HepG2 (cell line): Measurements from ENCODE around the gene NDRG3. TPM values are rescaled to one million over a fixed set of nuclear protein-coding genes. Genes with fewer than 3 reads are reported as not detected.

Source experiments
- GFI1 ChIP-seq: sonication (generic); formaldehyde crosslinking; IDR thresholded peaks from 2 replicates; pipeline ENCODE4 v1.5.0; 2020; ENCODE audit warnings: missing genetic modification reagents, mild to moderate bottlenecking, borderline replicate concordance
- SMAD9 ChIP-seq: sonication (generic); formaldehyde crosslinking; IDR thresholded peaks from 2 replicates; pipeline ENCODE4 v1.5.1; 2020; ENCODE audit warnings: mild to moderate bottlenecking, missing genetic modification reagents
- ZNF232 ChIP-seq: sonication (generic); formaldehyde crosslinking; IDR thresholded peaks from 2 replicates; pipeline ENCODE4 v1.4.0; 2020; ENCODE audit warnings: missing genetic modification reagents, borderline replicate concordance
- ZNF598 ChIP-seq: sonication (generic); formaldehyde crosslinking; IDR thresholded peaks from 2 replicates; pipeline ENCODE4 v1.5.1; 2020; ENCODE audit warnings: mild to moderate bottlenecking, missing genetic modification reagents, borderline replicate concordance
- polyA plus RNA-seq, 8 experiments: library from polyadenylated mRNA; depleted of rRNA in 3 of 8; stranded (reverse) in 7 of 8; unstranded in 1 of 8; fragments of >200 nt; fragmentation: Illumina TruSeq in 4 of 8; extraction: Trizol in 4 of 8; gene quantifications; 2 replicates each; pipeline versions ENCODE4 v1.2.1 to v1.2.3, GENCODE V29; 2011 to 2016; ENCODE audit warnings: low read depth in 4 of 8, missing spikeins in 1 of 8, mixed read lengths in 1 of 8; ENCODE audit not compliant: insufficient read depth in 1 of 8
- total RNA-seq, 5 experiments: library from RNA; depleted of rRNA; stranded (reverse); fragments of >200 nt; fragmentation: Illumina TruSeq; extraction: Trizol; gene quantifications; 2 replicates each; pipeline ENCODE4 v1.2.3, GENCODE V29; 2016; ENCODE audit warnings: low read depth in 1 of 5
- TF ChIP-seq, protein P1 (sequence below), 2 experiments: sonication (generic) in 1 of 2; formaldehyde crosslinking in 1 of 2; IDR thresholded peaks; 2 replicates each; pipeline versions ENCODE4 v1.6.1 to v1.9.0; 2014 to 2022; ENCODE audit warnings: antibody characterized with exemption in 1 of 2, borderline replicate concordance in 1 of 2, inconsistent platforms in 1 of 2, low read depth in 1 of 2, missing genetic modification reagents in 1 of 2
- TF ChIP-seq, protein P2 (sequence below): sonication (generic); formaldehyde crosslinking; IDR thresholded peaks from one replicate; pipeline ENCODE4 v1.5.1; 2020; ENCODE audit warnings: mild to moderate bottlenecking, missing genetic modification reagents; ENCODE audit errors: not compliant biosample characterization
- TF ChIP-seq, protein P3 (sequence below): sonication (generic); formaldehyde crosslinking; IDR thresholded peaks from 2 replicates; pipeline ENCODE4 v1.8.0; 2022; ENCODE audit warnings: missing genetic modification reagents, mild to moderate bottlenecking, moderate library complexity, borderline replicate concordance
- TF ChIP-seq, protein P4 (sequence below): sonication (generic); formaldehyde crosslinking; IDR thresholded peaks from 2 replicates; pipeline ENCODE4 v1.4.0; 2020; ENCODE audit warnings: mild to moderate bottlenecking, missing genetic modification reagents, borderline replicate concordance

NDRG3 gene
- total and polyA plus RNA-seq, 2 of the 13 experiments (the other 11 are each of a cell fraction or from before 2014, with no cell fraction given), result 36.0 to 40.5 TPM

DNA sequence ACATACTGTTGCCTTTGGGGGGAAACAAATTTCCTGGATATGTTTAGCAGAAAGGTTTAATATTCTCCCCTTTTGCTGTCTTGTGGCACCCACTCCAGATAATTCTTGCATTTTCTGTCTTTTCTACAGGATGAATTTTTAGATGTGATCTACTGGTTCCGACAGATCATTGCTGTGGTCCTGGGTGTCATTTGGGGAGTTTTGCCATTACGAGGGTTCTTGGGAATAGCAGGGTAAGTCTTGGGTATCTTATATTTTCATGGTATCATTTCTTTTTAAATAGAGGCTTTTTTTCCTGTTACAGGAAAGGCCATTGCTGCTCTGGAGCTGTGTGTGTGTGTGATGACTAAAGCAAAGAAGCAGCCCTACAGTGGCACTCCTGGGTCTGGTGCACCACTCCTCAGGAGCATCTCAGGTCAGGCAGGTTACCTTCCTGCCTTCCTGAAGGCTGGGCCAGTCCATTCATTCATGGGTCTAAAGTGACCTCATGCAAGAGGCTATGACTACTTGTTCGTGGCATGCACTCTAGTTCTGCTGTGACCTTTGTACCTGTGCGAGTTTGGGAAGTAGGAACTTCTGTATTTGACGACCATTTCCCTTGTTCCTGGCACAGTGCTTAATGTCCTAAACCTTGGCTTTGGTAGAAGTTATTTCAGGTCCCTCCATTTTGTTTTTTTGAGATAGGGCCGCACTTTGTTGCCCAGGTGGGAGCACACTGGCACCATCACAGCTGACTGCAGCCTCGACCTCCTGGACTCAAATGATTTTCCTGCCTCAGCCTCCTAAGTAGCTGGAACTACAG is 138.1 kb downstream of the NDRG3 start (continued):
- TF ChIP-seq, protein P1, sequence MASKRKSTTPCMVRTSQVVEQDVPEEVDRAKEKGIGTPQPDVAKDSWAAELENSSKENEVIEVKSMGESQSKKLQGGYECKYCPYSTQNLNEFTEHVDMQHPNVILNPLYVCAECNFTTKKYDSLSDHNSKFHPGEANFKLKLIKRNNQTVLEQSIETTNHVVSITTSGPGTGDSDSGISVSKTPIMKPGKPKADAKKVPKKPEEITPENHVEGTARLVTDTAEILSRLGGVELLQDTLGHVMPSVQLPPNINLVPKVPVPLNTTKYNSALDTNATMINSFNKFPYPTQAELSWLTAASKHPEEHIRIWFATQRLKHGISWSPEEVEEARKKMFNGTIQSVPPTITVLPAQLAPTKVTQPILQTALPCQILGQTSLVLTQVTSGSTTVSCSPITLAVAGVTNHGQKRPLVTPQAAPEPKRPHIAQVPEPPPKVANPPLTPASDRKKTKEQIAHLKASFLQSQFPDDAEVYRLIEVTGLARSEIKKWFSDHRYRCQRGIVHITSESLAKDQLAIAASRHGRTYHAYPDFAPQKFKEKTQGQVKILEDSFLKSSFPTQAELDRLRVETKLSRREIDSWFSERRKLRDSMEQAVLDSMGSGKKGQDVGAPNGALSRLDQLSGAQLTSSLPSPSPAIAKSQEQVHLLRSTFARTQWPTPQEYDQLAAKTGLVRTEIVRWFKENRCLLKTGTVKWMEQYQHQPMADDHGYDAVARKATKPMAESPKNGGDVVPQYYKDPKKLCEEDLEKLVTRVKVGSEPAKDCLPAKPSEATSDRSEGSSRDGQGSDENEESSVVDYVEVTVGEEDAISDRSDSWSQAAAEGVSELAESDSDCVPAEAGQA (IDR thresholded peaks at IDR 0.05; ENCODE audit: low read depth), result no peak
- TF ChIP-seq, protein P1 (CRISPR knock-in tag; IDR thresholded peaks at IDR 0.05; ENCODE audit: borderline replicate concordance), result no peak
- TF ChIP-seq SMAD9 (CRISPR knock-in tag) (no peak), GFI1 (CRISPR knock-in tag) (no peak), ZNF598 (CRISPR knock-in tag) (no peak), ZNF232 (CRISPR knock-in tag) (no peak)
- TF ChIP-seq, protein P2, sequence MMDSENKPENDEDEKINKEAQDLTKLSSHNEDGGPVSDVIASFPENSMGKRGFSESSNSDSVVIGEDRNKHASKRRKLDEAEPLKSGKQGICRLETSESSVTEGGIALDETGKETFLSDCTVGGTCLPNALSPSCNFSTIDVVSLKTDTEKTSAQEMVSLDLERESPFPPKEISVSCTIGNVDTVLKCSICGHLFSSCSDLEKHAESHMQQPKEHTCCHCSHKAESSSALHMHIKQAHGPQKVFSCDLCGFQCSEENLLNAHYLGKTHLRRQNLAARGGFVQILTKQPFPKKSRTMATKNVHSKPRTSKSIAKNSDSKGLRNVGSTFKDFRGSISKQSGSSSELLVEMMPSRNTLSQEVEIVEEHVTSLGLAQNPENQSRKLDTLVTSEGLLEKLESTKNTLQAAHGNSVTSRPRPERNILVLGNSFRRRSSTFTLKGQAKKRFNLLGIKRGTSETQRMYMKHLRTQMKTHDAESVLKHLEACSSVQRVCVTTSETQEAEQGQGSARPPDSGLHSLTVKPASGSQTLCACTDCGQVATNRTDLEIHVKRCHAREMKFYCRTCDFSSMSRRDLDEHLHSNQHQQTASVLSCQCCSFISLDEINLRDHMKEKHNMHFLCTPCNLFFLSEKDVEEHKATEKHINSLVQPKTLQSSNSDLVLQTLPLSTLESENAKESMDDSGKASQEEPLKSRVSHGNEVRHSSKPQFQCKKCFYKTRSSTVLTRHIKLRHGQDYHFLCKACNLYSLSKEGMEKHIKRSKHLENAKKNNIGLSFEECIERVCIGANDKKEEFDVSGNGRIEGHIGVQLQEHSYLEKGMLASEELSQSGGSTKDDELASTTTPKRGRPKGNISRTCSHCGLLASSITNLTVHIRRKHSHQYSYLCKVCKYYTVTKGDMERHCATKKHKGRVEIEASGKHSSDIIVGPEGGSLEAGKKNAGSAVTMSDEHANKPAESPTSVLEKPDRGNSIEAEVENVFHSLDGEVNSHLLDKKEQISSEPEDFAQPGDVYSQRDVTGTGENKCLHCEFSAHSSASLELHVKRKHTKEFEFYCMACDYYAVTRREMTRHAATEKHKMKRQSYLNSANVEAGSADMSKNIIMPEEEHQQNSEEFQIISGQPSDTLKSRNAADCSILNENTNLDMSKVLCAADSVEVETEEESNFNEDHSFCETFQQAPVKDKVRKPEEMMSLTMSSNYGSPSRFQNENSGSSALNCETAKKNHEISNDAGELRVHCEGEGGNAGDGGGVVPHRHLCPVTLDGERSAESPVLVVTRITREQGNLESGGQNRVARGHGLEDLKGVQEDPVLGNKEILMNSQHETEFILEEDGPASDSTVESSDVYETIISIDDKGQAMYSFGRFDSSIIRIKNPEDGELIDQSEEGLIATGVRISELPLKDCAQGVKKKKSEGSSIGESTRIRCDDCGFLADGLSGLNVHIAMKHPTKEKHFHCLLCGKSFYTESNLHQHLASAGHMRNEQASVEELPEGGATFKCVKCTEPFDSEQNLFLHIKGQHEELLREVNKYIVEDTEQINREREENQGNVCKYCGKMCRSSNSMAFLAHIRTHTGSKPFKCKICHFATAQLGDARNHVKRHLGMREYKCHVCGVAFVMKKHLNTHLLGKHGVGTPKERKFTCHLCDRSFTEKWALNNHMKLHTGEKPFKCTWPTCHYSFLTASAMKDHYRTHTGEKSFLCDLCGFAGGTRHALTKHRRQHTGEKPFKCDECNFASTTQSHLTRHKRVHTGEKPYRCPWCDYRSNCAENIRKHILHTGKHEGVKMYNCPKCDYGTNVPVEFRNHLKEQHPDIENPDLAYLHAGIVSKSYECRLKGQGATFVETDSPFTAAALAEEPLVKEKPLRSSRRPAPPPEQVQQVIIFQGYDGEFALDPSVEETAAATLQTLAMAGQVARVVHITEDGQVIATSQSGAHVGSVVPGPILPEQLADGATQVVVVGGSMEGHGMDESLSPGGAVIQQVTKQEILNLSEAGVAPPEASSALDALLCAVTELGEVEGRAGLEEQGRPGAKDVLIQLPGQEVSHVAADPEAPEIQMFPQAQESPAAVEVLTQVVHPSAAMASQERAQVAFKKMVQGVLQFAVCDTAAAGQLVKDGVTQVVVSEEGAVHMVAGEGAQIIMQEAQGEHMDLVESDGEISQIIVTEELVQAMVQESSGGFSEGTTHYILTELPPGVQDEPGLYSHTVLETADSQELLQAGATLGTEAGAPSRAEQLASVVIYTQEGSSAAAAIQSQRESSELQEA (CRISPR knock-in tag), result no peak
- TF ChIP-seq, protein P3, sequence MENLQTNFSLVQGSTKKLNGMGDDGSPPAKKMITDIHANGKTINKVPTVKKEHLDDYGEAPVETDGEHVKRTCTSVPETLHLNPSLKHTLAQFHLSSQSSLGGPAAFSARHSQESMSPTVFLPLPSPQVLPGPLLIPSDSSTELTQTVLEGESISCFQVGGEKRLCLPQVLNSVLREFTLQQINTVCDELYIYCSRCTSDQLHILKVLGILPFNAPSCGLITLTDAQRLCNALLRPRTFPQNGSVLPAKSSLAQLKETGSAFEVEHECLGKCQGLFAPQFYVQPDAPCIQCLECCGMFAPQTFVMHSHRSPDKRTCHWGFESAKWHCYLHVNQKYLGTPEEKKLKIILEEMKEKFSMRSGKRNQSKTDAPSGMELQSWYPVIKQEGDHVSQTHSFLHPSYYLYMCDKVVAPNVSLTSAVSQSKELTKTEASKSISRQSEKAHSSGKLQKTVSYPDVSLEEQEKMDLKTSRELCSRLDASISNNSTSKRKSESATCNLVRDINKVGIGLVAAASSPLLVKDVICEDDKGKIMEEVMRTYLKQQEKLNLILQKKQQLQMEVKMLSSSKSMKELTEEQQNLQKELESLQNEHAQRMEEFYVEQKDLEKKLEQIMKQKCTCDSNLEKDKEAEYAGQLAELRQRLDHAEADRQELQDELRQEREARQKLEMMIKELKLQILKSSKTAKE (CRISPR knock-in tag), result no peak
- TF ChIP-seq, protein P4, sequence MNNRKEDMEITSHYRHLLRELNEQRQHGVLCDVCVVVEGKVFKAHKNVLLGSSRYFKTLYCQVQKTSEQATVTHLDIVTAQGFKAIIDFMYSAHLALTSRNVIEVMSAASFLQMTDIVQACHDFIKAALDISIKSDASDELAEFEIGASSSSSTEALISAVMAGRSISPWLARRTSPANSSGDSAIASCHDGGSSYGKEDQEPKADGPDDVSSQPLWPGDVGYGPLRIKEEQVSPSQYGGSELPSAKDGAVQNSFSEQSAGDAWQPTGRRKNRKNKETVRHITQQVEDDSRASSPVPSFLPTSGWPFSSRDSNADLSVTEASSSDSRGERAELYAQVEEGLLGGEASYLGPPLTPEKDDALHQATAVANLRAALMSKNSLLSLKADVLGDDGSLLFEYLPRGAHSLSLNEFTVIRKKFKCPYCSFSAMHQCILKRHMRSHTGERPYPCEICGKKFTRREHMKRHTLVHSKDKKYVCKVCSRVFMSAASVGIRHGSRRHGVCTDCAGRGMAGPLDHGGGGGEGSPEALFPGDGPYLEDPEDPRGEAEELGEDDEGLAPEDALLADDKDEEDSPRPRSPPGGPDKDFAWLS (CRISPR knock-in tag), result no peak
